NB4 (cell line): Measurements from ENCODE around the gene NCK2.

Experiments
- POLR2A ChIP-seq: IDR thresholded peaks from 2 replicates; pipeline ENCODE4 v1.6.1; 2011; ENCODE audit warnings: mild to moderate bottlenecking; ENCODE audit not compliant: insufficient read length; ENCODE audit errors: extremely low read depth
- TF ChIP-seq, protein P1 (sequence below): IDR thresholded peaks from one replicate; pipeline ENCODE4 v1.5.1; 2012; ENCODE audit warnings: low read depth, low read length
- TF ChIP-seq, protein P2 (sequence below): IDR thresholded peaks from 2 replicates; pipeline ENCODE4 v1.6.1; 2011; ENCODE audit warnings: low read depth, low read length

DNA sequence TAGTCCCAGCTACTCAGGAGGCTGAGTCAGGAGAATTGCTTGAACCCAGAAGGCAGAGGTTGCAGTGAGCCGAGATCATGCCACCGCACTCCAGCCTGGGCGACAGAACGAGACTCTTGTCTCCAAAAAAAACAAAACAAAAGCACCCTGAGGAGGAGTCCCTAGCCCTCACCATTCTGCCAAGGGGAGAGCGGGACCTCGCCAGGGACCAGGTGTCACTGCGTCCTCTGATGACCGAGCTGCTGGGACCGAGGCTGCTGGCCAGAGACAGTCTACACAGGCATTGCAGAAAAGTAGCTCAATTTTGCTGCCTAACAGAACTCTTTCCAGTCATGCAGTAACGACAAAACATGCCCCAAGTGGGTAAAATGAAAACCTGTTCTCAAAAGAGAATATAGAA, 18.4 kb downstream of the NCK2 start:
- TF ChIP-seq, protein P1, sequence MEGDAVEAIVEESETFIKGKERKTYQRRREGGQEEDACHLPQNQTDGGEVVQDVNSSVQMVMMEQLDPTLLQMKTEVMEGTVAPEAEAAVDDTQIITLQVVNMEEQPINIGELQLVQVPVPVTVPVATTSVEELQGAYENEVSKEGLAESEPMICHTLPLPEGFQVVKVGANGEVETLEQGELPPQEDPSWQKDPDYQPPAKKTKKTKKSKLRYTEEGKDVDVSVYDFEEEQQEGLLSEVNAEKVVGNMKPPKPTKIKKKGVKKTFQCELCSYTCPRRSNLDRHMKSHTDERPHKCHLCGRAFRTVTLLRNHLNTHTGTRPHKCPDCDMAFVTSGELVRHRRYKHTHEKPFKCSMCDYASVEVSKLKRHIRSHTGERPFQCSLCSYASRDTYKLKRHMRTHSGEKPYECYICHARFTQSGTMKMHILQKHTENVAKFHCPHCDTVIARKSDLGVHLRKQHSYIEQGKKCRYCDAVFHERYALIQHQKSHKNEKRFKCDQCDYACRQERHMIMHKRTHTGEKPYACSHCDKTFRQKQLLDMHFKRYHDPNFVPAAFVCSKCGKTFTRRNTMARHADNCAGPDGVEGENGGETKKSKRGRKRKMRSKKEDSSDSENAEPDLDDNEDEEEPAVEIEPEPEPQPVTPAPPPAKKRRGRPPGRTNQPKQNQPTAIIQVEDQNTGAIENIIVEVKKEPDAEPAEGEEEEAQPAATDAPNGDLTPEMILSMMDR = no peak
- no peak for TF ChIP-seq POLR2A
- TF ChIP-seq, protein P2, sequence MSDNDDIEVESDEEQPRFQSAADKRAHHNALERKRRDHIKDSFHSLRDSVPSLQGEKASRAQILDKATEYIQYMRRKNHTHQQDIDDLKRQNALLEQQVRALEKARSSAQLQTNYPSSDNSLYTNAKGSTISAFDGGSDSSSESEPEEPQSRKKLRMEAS = no peak
